GM12801 (cell line): ENCODE results near the gene GLP2R.

ENCODE experiments used
- CTCF ChIP-seq: IDR thresholded peaks from one replicate; pipeline ENCODE4 v1.5.1; 2011; ENCODE audit warnings: control low read depth; ENCODE audit not compliant: insufficient read length; ENCODE audit errors: extremely low read depth

The GLP2R gene

GRCh38 chr17:9814337-9814945 lies 11.3 kb upstream of the GLP2R start:
- TF ChIP-seq CTCF = no peak

- no peak for TF ChIP-seq CTCF
Observed at GRCh38 chr17:9816472-9816871, 9.3 kb upstream of the GLP2R start.

GRCh38 chr17:9817086-9817485 lies 8.6 kb upstream of the GLP2R start:
- no peak for TF ChIP-seq CTCF

GRCh38 chr17:9818760-9819159 lies 7.0 kb upstream of the GLP2R start:
- no peak for TF ChIP-seq CTCF

- TF ChIP-seq CTCF = no peak
Observed at GRCh38 chr17:9820448-9820847, 5.3 kb upstream of the GLP2R start.

- no peak for TF ChIP-seq CTCF
Observed at GRCh38 chr17:9821921-9822320, 3.8 kb upstream of the GLP2R start, which contains the start of gene GSG1L2. TSS of gene GSG1L2 (minus strand) at chr17:9822079. CDS start at chr17:9822071, 8 bp downstream.

- TF ChIP-seq CTCF = no peak
Observed at GRCh38 chr17:9824094-9824493, 1.6 kb upstream of the GLP2R start.
